ENCODE data around the gene EFCC1.

Gene EFCC1

GRCh38 chr3:129031476-129032215 lies 30.5 kb downstream of the EFCC1 start:
- DNase-seq (ENCODE audit: extremely low read depth in 1 of 2, low read depth in 1 of 2): no peak

- no peak for DNase-seq (ENCODE audit: extremely low read depth in 1 of 2, low read depth in 1 of 2)
Observed at GRCh38 chr3:129032716-129033115, 31.6 kb downstream of the EFCC1 start.

GRCh38 chr3:129033151-129033550 lies 32.0 kb downstream of the EFCC1 start:
- no peak for DNase-seq (ENCODE audit: extremely low read depth in 1 of 2, low read depth in 1 of 2)

- no peak for DNase-seq (ENCODE audit: extremely low read depth in 1 of 2, low read depth in 1 of 2)
Observed at GRCh38 chr3:129033633-129034321, 32.7 kb downstream of the EFCC1 start.

- no peak for DNase-seq (ENCODE audit: extremely low read depth in 1 of 2, low read depth in 1 of 2)
Observed at GRCh38 chr3:129034642-129035041, 33.5 kb downstream of the EFCC1 start.

GRCh38 chr3:129035360-129036221 lies 34.5 kb downstream of the EFCC1 start:
- no peak for DNase-seq (ENCODE audit: extremely low read depth in 1 of 2, low read depth in 1 of 2)

GRCh38 chr3:129036222-129037092 lies 35.4 kb downstream of the EFCC1 start:
- DNase-seq (ENCODE audit: extremely low read depth in 1 of 2, low read depth in 1 of 2): no peak

- DNase-seq (ENCODE audit: extremely low read depth in 1 of 2, low read depth in 1 of 2): no peak
Observed at GRCh38 chr3:129037093-129037419, 36.0 kb downstream of the EFCC1 start.

- DNase-seq (ENCODE audit: extremely low read depth in 1 of 2, low read depth in 1 of 2): no peak
Observed at GRCh38 chr3:129038121-129038855, 37.2 kb downstream of the EFCC1 start.

- no peak for DNase-seq (ENCODE audit: extremely low read depth in 1 of 2, low read depth in 1 of 2)
Observed at GRCh38 chr3:129039271-129040038, 38.4 kb downstream of the EFCC1 start.

GRCh38 chr3:129040039-129040336 lies 38.9 kb downstream of the EFCC1 start:
- DNase-seq (ENCODE audit: extremely low read depth in 1 of 2, low read depth in 1 of 2): no peak

- no peak for DNase-seq (ENCODE audit: extremely low read depth in 1 of 2, low read depth in 1 of 2)
Observed at GRCh38 chr3:129040579-129041300, 39.6 kb downstream of the EFCC1 start.

- DNase-seq (ENCODE audit: extremely low read depth in 1 of 2, low read depth in 1 of 2): no peak
Observed at GRCh38 chr3:129045675-129046036, 44.6 kb downstream of the EFCC1 start.

- DNase-seq (ENCODE audit: extremely low read depth in 1 of 2, low read depth in 1 of 2): no peak
Observed at GRCh38 chr3:129046037-129046731, 45.1 kb downstream of the EFCC1 start.

- no peak for DNase-seq (ENCODE audit: extremely low read depth in 1 of 2, low read depth in 1 of 2)
Observed at GRCh38 chr3:129046732-129047552, 45.8 kb downstream of the EFCC1 start.

GRCh38 chr3:129047553-129047839 lies 46.4 kb downstream of the EFCC1 start:
- DNase-seq (ENCODE audit: extremely low read depth in 1 of 2, low read depth in 1 of 2): no peak

GRCh38 chr3:129050556-129051295 lies 49.6 kb downstream of the EFCC1 start:
- DNase-seq (ENCODE audit: extremely low read depth in 1 of 2, low read depth in 1 of 2): no peak
